GM19351 (cell line): ENCODE data around the gene CEACAM16.
A peak's percentile ranks its signal among the peaks of the same experiment; 100 is the strongest.
"Not testable (repeated sequence)": the region's sequence is repeated elsewhere in the genome, so short reads cannot be mapped to it uniquely, and the experiment has no call there.

Source experiments
- ATAC-seq: cut with Tn5 transposase; IDR thresholded peaks from one replicate; pipeline ENCODE4 v1.9.1; 2021; ENCODE audit warnings: mild to moderate bottlenecking, moderate library complexity; ENCODE audit not compliant: unreplicated experiment

The CEACAM16 gene

GRCh38 chr19:44698492-44699201, at the start of gene CEACAM16:
Gene CEACAM16 (plus strand): TSS chr19:44699151. CDS start chr19:44701457, 2,306 bp downstream.
- no peak for ATAC-seq

GRCh38 chr19:44649578-44650145, 49.3 kb upstream of the CEACAM16 start:
- ATAC-seq: no peak

- ATAC-seq: no peak
Measured at GRCh38 chr19:44653343-44653742, 45.6 kb upstream of the CEACAM16 start.

GRCh38 chr19:44653977-44654774, 44.8 kb upstream of the CEACAM16 start:
- ATAC-seq: peak; percentile 91

GRCh38 chr19:44657211-44657921, 41.6 kb upstream of the CEACAM16 start:
- no peak for ATAC-seq

- no peak for ATAC-seq
Measured at GRCh38 chr19:44658069-44658733, 40.8 kb upstream of the CEACAM16 start.

- ATAC-seq: no peak
Measured at GRCh38 chr19:44660081-44660480, 38.9 kb upstream of the CEACAM16 start.

GRCh38 chr19:44661205-44661604, 37.7 kb upstream of the CEACAM16 start:
- ATAC-seq: no peak

- no peak for ATAC-seq
Measured at GRCh38 chr19:44661904-44662303, 37.0 kb upstream of the CEACAM16 start.

- no peak for ATAC-seq
Measured at GRCh38 chr19:44662691-44663385, 36.1 kb upstream of the CEACAM16 start.

- ATAC-seq: no peak
Measured at GRCh38 chr19:44663996-44664395, 35.0 kb upstream of the CEACAM16 start.

- no peak for ATAC-seq
Measured at GRCh38 chr19:44664976-44665375, 34.0 kb upstream of the CEACAM16 start.

GRCh38 chr19:44666852-44667556, 31.9 kb upstream of the CEACAM16 start:
- no peak for ATAC-seq

GRCh38 chr19:44668985-44669764, 29.8 kb upstream of the CEACAM16 start:
- no peak for ATAC-seq

GRCh38 chr19:44670027-44670426, 28.9 kb upstream of the CEACAM16 start:
- not testable (repeated sequence) for ATAC-seq

GRCh38 chr19:44671400-44671799, 27.6 kb upstream of the CEACAM16 start, which contains the start of gene CEACAM19:
Gene CEACAM19 (plus strand): TSS chr19:44671482. CDS start chr19:44671932, 450 bp downstream.
- no peak for ATAC-seq

GRCh38 chr19:44672226-44672625, 26.7 kb upstream of the CEACAM16 start:
- no peak for ATAC-seq

GRCh38 chr19:44673510-44673909, 25.4 kb upstream of the CEACAM16 start:
- no peak for ATAC-seq

GRCh38 chr19:44675521-44675920, 23.4 kb upstream of the CEACAM16 start:
- ATAC-seq: no peak
